ENCODE data around the gene BANP. TPM values are rescaled to one million over a fixed set of nuclear protein-coding genes. Genes with fewer than 3 reads are reported as not detected.
"Not testable (repeated sequence)": the region's sequence is repeated elsewhere in the genome, so short reads cannot be mapped to it uniquely, and the experiment has no call there.

BANP gene
- total RNA-seq, 5 donors from 2014 or later (not counting 1 experiment from before 2014, with no cell fraction given) = 57.1 to 81.9 (median 69.4) TPM

DNA sequence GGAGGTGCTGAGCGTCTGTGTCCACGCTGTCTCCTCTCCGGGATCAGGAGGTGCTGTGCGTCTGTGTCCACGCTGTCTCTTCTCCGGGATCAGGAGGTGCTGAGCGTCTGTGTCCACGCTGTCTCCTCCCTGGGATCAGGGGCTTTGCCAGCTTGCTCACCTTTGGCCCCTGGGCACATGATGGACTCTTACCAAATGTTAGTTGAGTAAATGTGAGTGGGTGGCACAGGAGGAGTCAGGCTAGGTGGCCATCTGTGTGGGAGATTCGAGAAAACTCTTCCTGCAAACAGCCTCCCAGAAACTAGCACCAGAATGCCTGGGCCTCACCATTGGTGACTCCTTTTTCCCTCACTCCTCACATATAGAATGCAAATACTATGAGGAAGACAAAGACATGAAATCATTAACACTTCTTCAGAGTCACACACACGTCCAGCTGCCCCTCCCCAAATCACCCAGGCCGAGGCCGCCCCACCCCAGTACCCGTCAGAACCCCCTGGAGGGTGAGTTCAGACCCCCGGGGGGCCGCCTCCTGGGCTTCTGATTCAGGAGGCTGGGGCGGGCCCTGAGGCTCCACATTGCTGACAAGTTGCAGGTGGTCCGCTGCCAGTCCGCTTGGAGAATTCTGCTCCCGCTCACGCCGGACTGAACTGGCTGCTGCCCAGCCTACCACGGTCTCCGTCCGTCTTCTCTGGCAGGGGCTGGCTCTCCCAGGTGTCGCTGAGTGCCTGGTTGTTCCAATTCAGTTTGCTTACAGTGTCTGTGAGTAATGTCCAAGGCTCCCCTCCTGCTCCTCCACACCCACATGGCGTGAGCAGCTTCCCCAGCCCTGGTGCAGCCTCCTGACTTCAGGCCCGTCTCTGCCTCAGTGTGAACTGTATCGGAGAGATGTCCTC, 158.7 kb downstream of the BANP start:
- H3K27ac Mint-ChIP-seq; H3K4me1 Mint-ChIP-seq; H3K9me3 ChIP-seq; H3K36me3 Mint-ChIP-seq; DNase-seq; H3K27ac ChIP-seq (ENCODE audit: low read length); POLR2A ChIA-PET; H3K9me3 Mint-ChIP-seq; H3K36me3 ChIP-seq (ENCODE audit: control insufficient read depth in 2 of 2, extremely low read depth in 1 of 2, insufficient read depth in 1 of 2, low read length in 1 of 2); H3K4me3 Mint-ChIP-seq; CTCF ChIA-PET; H3K27me3 Mint-ChIP-seq; H3K27me3 ChIP-seq (replicated peaks in 1 of 2; ENCODE audit: control insufficient read depth in 2 of 2, extremely low read depth in 1 of 2, insufficient read depth in 2 of 2, low read length in 1 of 2); H3K4me3 ChIP-seq (ENCODE audit: control insufficient read depth in 1 of 2, extremely low read depth in 1 of 2, low read length in 1 of 2); H3K4me1 ChIP-seq (ENCODE audit: control insufficient read depth in 1 of 2, extremely low read depth in 1 of 2, insufficient read depth in 2 of 2, low read length in 2 of 2): not testable (repeated sequence)
- ATAC-seq (replicated peaks in 1 of 4) = peak in 3 of 4 experiments; percentile 34 to 66 (median 55)
- 86% methylated on average over 19 of the region's 28 CpGs for WGBS (ENCODE audit: insufficient coverage)

DNA sequence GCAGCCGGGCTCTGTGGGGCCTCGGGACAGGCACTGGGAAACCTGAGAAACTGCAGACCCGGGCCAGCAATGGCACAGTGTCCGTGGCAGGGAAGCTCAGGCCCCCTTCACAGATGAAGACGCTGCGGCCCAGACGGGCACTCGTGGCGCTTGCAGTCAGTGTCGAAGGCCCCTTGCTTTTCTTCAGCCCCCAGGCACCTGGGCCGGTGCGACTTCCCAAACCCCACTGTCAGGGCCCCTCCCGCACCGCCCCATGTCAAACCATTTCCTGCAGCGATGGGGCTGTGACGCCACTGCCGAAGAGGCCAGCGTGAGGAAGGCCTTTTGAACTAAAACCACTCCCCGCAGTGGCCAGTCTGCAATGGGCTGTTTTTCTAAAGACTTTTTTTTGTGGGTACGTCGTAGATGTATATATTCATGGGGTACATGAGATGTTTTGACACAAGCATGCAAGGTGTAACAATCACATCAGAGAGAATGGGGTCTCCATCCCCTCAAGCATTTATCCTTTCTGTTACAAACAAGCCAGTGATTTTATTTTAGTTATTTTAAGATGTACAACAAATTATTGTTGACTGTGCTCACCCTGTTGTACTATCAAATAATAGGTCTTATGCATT, 159.8 kb downstream of the BANP start:
- H3K9me3 ChIP-seq; H3K27me3 Mint-ChIP-seq; H3K36me3 Mint-ChIP-seq; H3K27ac ChIP-seq (ENCODE audit: low read length); H3K27ac Mint-ChIP-seq; H3K4me1 ChIP-seq (ENCODE audit: control insufficient read depth in 1 of 2, extremely low read depth in 1 of 2, insufficient read depth in 2 of 2, low read length in 2 of 2); H3K4me3 Mint-ChIP-seq; CTCF ChIA-PET; H3K4me3 ChIP-seq (ENCODE audit: control insufficient read depth in 1 of 2, extremely low read depth in 1 of 2, low read length in 1 of 2); H3K4me1 Mint-ChIP-seq; POLR2A ChIA-PET; H3K36me3 ChIP-seq (ENCODE audit: control insufficient read depth in 2 of 2, extremely low read depth in 1 of 2, insufficient read depth in 1 of 2, low read length in 1 of 2); H3K9me3 Mint-ChIP-seq; H3K27me3 ChIP-seq (replicated peaks in 1 of 2; ENCODE audit: control insufficient read depth in 2 of 2, extremely low read depth in 1 of 2, insufficient read depth in 2 of 2, low read length in 1 of 2): not testable (repeated sequence)
- peak; percentile 31 to 69 (median 42) for ATAC-seq (replicated peaks in 1 of 4)
- 36% methylated on average over 18 of the region's 21 CpGs for WGBS (ENCODE audit: insufficient coverage)
- DNase-seq = peak in 8 of 35 experiments; percentile 2 to 33 (median 10)

DNA sequence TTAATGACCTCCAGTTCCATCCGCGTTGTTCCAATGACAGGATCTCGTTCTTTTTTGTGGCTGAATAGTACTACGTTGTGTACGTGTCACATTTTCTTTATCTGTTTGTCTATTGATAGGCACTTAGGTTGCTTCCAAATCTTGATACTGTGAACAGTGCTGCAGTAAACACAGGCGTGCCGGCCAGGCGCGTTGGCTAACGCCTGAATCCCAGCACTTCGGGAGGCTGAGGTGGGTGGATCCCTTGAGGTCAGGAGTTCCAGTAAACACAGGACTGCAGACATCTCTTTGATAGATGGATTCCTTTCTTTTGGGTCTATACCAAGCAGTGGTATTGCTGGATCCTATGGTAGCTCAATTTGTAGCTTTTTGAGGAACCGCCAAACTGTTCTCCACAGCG, 160.7 kb downstream of the BANP start:
- H3K36me3 Mint-ChIP-seq; H3K4me1 Mint-ChIP-seq; H3K4me1 ChIP-seq (ENCODE audit: control insufficient read depth in 1 of 2, extremely low read depth in 1 of 2, insufficient read depth in 2 of 2, low read length in 2 of 2); H3K27me3 Mint-ChIP-seq; H3K36me3 ChIP-seq (ENCODE audit: control insufficient read depth in 2 of 2, extremely low read depth in 1 of 2, insufficient read depth in 1 of 2, low read length in 1 of 2); CTCF ChIA-PET; ATAC-seq (replicated peaks in 1 of 4); DNase-seq; POLR2A ChIA-PET; H3K27ac ChIP-seq (ENCODE audit: low read length); H3K4me3 Mint-ChIP-seq; H3K9me3 Mint-ChIP-seq; H3K27me3 ChIP-seq (replicated peaks in 1 of 2; ENCODE audit: control insufficient read depth in 2 of 2, extremely low read depth in 1 of 2, insufficient read depth in 2 of 2, low read length in 1 of 2); H3K27ac Mint-ChIP-seq; H3K4me3 ChIP-seq (ENCODE audit: control insufficient read depth in 1 of 2, extremely low read depth in 1 of 2, low read length in 1 of 2); H3K9me3 ChIP-seq: not testable (repeated sequence)
- 96% methylated on average over 11 of the region's 13 CpGs for WGBS (ENCODE audit: insufficient coverage)

DNA sequence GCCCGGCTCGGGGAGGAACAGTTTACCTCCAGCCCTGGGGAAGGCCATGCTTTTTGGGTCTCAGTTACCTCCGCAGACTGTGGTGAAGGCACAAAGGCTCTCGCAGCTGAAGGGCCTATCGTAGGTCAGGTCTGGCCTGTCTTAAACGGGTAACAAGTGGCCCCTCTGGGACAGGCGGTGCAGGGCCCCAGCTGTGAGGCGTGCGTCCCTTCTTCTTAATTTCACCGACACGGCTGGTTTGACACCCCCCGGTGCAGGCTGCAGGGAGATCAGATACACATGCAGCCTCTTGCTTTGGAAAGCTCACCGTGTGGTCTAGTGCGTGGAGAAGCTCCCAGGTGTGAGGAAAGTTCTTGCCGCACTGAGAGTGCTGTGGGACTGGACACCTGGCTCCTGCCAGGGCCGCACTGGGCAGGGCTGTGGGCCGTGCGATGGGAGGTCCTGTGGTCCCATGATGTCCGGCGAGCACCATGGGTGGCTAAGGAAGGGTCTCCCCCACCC, 162.4 kb downstream of the BANP start:
- peaks cover 0 to 10% of the 10 kb centered on the region in 2 donors for H3K27me3 Mint-ChIP-seq
- ATAC-seq (replicated peaks in 1 of 4) = no peak
- peaks cover 5 to 9% (median 8%) of the 10 kb centered on the region in 3 donors for H3K4me1 Mint-ChIP-seq
- ChIA-PET POLR2A (no interaction called here), CTCF (no interaction called here)
- no peaks in the 10 kb centered on the region for H3K36me3 Mint-ChIP-seq
- WGBS (ENCODE audit: insufficient coverage) = 91% methylated on average over 12 of the region's 20 CpGs
- H3K27ac Mint-ChIP-seq = no peak overlapping the region
- H3K27me3 ChIP-seq (replicated peaks in 1 of 2; ENCODE audit: control insufficient read depth in 2 of 2, extremely low read depth in 1 of 2, insufficient read depth in 2 of 2, low read length in 1 of 2) = peaks cover 0 to 9% of the 10 kb centered on the region in 2 experiments
- H3K4me3 Mint-ChIP-seq = no peak overlapping the region
- H3K27ac ChIP-seq (ENCODE audit: low read length) = no peak overlapping the region
- no peak overlapping the region for H3K4me3 ChIP-seq (ENCODE audit: control insufficient read depth in 1 of 2, extremely low read depth in 1 of 2, low read length in 1 of 2)
- no peaks in the 10 kb centered on the region for H3K9me3 ChIP-seq
- H3K36me3 ChIP-seq (ENCODE audit: control insufficient read depth in 2 of 2, extremely low read depth in 1 of 2, insufficient read depth in 1 of 2, low read length in 1 of 2) = no peaks in the 10 kb centered on the region
- H3K4me1 ChIP-seq (ENCODE audit: control insufficient read depth in 1 of 2, extremely low read depth in 1 of 2, insufficient read depth in 2 of 2, low read length in 2 of 2) = no peaks in the 10 kb centered on the region
- DNase-seq = no peak
- no peaks in the 10 kb centered on the region for H3K9me3 Mint-ChIP-seq

DNA sequence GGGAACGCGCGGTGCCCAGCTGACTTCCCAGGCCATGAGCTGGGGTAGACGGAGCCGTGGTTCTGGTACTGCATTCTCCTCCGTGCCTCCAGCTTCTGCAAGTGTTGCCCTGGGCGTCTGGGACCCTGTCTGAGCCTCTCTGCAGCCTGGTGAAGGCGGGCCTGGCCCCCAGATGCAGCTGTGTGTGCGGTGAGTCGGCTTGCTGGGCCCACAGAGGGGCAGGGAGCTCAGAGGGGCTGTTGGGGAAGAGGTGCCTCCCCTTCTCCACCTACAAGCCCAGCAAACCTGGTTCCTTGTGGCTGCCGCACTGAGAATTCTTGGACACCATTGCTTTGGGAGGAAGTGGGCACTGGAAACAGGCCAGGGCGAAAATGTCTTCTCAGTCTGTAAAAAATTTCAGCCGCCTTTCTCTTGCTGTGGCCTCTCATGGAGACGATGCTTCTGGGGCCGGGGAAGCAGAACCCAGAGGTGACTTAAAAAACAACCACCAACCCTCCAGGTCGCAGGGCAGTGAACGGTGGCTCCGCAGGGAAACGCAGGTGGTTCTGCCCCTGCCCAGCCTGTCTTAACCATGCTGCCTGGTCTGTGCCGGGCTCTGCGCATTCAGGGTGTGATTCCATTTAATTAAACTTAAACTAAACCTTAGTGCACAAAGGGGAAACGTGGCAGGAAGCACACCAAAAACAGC, 163.5 kb downstream of the BANP start:
- H3K9me3 ChIP-seq; H3K4me3 Mint-ChIP-seq; H3K27ac Mint-ChIP-seq; H3K4me1 Mint-ChIP-seq; H3K36me3 ChIP-seq (ENCODE audit: control insufficient read depth in 2 of 2, extremely low read depth in 1 of 2, insufficient read depth in 1 of 2, low read length in 1 of 2); POLR2A ChIA-PET; H3K4me1 ChIP-seq (ENCODE audit: control insufficient read depth in 1 of 2, extremely low read depth in 1 of 2, insufficient read depth in 2 of 2, low read length in 2 of 2); H3K27ac ChIP-seq (ENCODE audit: low read length); H3K36me3 Mint-ChIP-seq; H3K27me3 ChIP-seq (replicated peaks in 1 of 2; ENCODE audit: control insufficient read depth in 2 of 2, extremely low read depth in 1 of 2, insufficient read depth in 2 of 2, low read length in 1 of 2); ATAC-seq (replicated peaks in 1 of 4); H3K9me3 Mint-ChIP-seq; CTCF ChIA-PET; DNase-seq; H3K4me3 ChIP-seq (ENCODE audit: control insufficient read depth in 1 of 2, extremely low read depth in 1 of 2, low read length in 1 of 2): not testable (repeated sequence)
- 46% methylated on average over 11 of the region's 22 CpGs for WGBS (ENCODE audit: insufficient coverage)
- H3K27me3 Mint-ChIP-seq = peaks cover 0 to 16% of the 10 kb centered on the region in 2 donors

DNA sequence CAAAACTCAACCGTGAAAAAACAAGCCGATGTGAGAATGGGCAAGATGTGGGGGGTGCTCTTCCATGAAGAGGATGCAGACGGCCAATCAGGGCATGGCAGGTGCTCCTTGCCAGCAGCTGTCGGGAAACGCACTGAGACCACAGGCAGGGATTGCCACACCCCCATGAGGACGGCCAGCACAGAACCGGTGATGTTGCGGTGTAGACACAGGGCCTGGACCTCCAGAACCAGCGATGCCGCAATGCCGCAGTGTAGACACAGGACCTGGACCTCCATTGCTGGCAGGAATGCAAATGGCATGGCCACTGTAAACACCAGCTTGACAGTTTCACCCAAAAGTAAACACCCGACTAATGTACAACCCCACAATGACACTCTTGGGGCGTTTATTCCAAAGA, 164.9 kb downstream of the BANP start:
- no peak overlapping the region for H3K27ac ChIP-seq (ENCODE audit: low read length)
- H3K36me3 Mint-ChIP-seq = no peaks in the 10 kb centered on the region
- H3K36me3 ChIP-seq (ENCODE audit: control insufficient read depth in 2 of 2, extremely low read depth in 1 of 2, insufficient read depth in 1 of 2, low read length in 1 of 2) = no peaks in the 10 kb centered on the region
- POLR2A ChIA-PET = no interaction called here
- H3K4me3 Mint-ChIP-seq = no peak overlapping the region
- H3K9me3 Mint-ChIP-seq = no peaks in the 10 kb centered on the region
- DNase-seq = no peak
- no peak overlapping the region for H3K27ac Mint-ChIP-seq
- H3K4me3 ChIP-seq (ENCODE audit: control insufficient read depth in 1 of 2, extremely low read depth in 1 of 2, low read length in 1 of 2) = no peak overlapping the region
- peaks cover 0 to 16% of the 10 kb centered on the region in 2 donors for H3K27me3 Mint-ChIP-seq
- CTCF ChIA-PET = no interaction called here
- H3K4me1 Mint-ChIP-seq = peaks cover 4 to 7% (median 5%) of the 10 kb centered on the region in 3 donors
- ATAC-seq (replicated peaks in 1 of 4) = no peak
- H3K4me1 ChIP-seq (ENCODE audit: control insufficient read depth in 1 of 2, extremely low read depth in 1 of 2, insufficient read depth in 2 of 2, low read length in 2 of 2) = no peaks in the 10 kb centered on the region
- peaks cover 0 to 9% of the 10 kb centered on the region in 2 experiments for H3K27me3 ChIP-seq (replicated peaks in 1 of 2; ENCODE audit: control insufficient read depth in 2 of 2, extremely low read depth in 1 of 2, insufficient read depth in 2 of 2, low read length in 1 of 2)
- 87% methylated on average over 13 of the region's 13 CpGs for WGBS (ENCODE audit: insufficient coverage)
- no peaks in the 10 kb centered on the region for H3K9me3 ChIP-seq
